Prostate gland (tissue), 2 donors: ENCODE results near the gene CTNNA3. TPM values are rescaled to one million over a fixed set of nuclear protein-coding genes. Genes with fewer than 3 reads are reported as not detected.

Experiments used
- DNase-seq: peaks from one replicate; pipeline ENCODE4 v3.0.0-alpha.2; 2019; ENCODE audit warnings: low spot score
- H3K27ac ChIP-seq, 2 donors: fragments of 200-600 bp; sonication (generic); 2 replicates each; pipeline ENCODE4 v1.5.1; 2017 to 2019
- H3K27me3 ChIP-seq: fragments of 200-600 bp; sonication (generic); replicated peaks from 2 replicates; pipeline ENCODE4 v1.5.1; 2019; ENCODE audit not compliant: insufficient read depth
- H3K36me3 ChIP-seq, 2 donors: fragments of 200-600 bp; sonication (generic); 1 replicate in 1 of 2; 2 replicates in 1 of 2; pipeline versions ENCODE4 v1.5.1 to v1.8.1; 2017 to 2019
- H3K4me1 ChIP-seq: fragments of 200-600 bp; sonication (generic); replicated peaks from 2 replicates; pipeline ENCODE4 v1.5.1; 2019
- H3K4me3 ChIP-seq, 2 donors: fragments of 200-600 bp; sonication (generic); 2 replicates each; pipeline ENCODE4 v1.5.1; 2017 to 2019
- H3K9me3 ChIP-seq: fragments of 200-600 bp; sonication (generic); 2 replicates; pipeline ENCODE4 v1.5.1; 2017
- POLR2A ChIP-seq: fragments of 450-650 bp; IDR thresholded peaks from one replicate; pipeline ENCODE4 v1.6.1; 2016; ENCODE audit warnings: antibody characterized with exemption, mild to moderate bottlenecking
- POLR2AphosphoS5 ChIP-seq: sonication (generic); formaldehyde crosslinking; IDR thresholded peaks from one replicate; pipeline ENCODE4 v1.6.1; 2017; ENCODE audit warnings: antibody characterized with exemption
- WGBS: methylation state at CpG from one replicate; pipeline ENCODE4 v1.1.5; 2018; 5-methylcytosine and 5-hydroxymethylcytosine counted together
- intact Hi-C: fragments of 100-400 bp; cut with DNase I; formaldehyde crosslinking; loops from one replicate; pipeline ENCODE4 v1.14.2; 2022
- total RNA-seq, 2 donors: library from RNA; depleted of rRNA; stranded (reverse); fragments of >200 nt; gene quantifications; one replicate each; pipeline ENCODE4 v1.1.0, GENCODE V29; 2016
- TF ChIP-seq, protein P1 (sequence below), 4 experiments: fragments of 200-600 bp in 2 of 4; fragments of 450-650 bp in 2 of 4; sonication (generic) in 2 of 4; IDR thresholded peaks; 1 replicate in 3 of 4; 2 replicates in 1 of 4; pipeline ENCODE4 v1.5.1; 2016 to 2019; ENCODE audit warnings: antibody characterized with exemption in 4 of 4, mild to moderate bottlenecking in 2 of 4, moderate library complexity in 2 of 4

The CTNNA3 gene
- total RNA-seq, 2 donors from 2014 or later = 0.27 to 7.2 TPM

DNA sequence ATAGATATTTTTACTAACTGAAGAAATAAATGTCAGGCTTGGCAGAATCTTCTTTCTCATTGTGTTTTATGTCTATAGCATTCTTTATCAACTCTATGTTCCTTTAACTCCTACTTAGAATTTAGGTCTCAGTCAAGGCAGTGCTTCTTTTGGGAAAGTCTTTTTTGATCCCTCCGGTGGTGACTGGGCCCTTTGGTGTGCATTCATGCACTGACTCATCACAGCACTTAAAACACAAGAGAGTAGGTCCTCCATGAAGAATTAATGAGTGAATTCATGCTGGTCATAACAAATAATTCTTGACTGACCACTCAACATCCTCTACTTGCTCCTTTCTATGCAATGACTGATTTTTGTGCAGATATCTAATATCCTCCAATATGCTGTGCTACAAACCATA lies 1229.0 kb downstream of the CTNNA3 start:
- TF ChIP-seq POLR2A (no peak), POLR2AphosphoS5 (no peak)
- TF ChIP-seq, protein P1, sequence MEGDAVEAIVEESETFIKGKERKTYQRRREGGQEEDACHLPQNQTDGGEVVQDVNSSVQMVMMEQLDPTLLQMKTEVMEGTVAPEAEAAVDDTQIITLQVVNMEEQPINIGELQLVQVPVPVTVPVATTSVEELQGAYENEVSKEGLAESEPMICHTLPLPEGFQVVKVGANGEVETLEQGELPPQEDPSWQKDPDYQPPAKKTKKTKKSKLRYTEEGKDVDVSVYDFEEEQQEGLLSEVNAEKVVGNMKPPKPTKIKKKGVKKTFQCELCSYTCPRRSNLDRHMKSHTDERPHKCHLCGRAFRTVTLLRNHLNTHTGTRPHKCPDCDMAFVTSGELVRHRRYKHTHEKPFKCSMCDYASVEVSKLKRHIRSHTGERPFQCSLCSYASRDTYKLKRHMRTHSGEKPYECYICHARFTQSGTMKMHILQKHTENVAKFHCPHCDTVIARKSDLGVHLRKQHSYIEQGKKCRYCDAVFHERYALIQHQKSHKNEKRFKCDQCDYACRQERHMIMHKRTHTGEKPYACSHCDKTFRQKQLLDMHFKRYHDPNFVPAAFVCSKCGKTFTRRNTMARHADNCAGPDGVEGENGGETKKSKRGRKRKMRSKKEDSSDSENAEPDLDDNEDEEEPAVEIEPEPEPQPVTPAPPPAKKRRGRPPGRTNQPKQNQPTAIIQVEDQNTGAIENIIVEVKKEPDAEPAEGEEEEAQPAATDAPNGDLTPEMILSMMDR (IDR thresholded peaks at IDR 0.05) = no peak
- H3K27ac ChIP-seq = no peak overlapping the region
- no peaks in the 10 kb centered on the region for H3K36me3 ChIP-seq
- intact Hi-C loops = no loop called here
- H3K4me1 ChIP-seq = no peaks in the 10 kb centered on the region
- H3K4me3 ChIP-seq = no peak overlapping the region
- DNase-seq = no peak
- H3K9me3 ChIP-seq = no peaks in the 10 kb centered on the region
- WGBS = 92% methylated on average over 1 of the region's 1 CpG
- no peaks in the 10 kb centered on the region for H3K27me3 ChIP-seq

DNA sequence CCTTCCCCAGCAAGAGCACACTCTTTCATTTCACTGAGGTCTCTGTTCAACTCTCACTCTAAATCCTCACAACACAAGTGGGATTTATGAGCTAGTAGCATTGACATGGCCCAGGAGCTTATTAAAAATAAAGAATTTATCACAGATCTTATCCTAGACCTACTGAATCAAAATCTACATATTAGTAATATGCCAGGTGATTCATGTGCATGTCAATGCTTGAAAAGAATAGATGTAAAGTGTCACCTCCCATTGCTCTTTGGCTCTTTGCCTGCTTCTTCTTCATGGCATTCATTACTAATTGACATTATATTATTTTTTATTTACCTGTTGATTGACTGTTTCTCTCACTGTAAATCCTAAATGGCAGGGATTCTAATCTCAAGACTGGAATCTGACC lies 1229.4 kb downstream of the CTNNA3 start:
- Histone ChIP-seq H3K4me1 (no peaks in the 10 kb centered on the region), H3K4me3 (no peak overlapping the region), H3K36me3 (no peaks in the 10 kb centered on the region), H3K27ac (no peak overlapping the region), H3K27me3 (no peaks in the 10 kb centered on the region), H3K9me3 (no peaks in the 10 kb centered on the region)
- intact Hi-C loops = no loop called here
- DNase-seq = no peak
- TF ChIP-seq, protein P1 (IDR thresholded peaks at IDR 0.05) = no peak
- TF ChIP-seq POLR2A (no peak), POLR2AphosphoS5 (no peak)

- intact Hi-C loops = no loop called here
- no peaks in the 10 kb centered on the region for H3K27me3 ChIP-seq
- H3K9me3 ChIP-seq = no peaks in the 10 kb centered on the region
- WGBS = 66% methylated on average over 3 of the region's 3 CpGs
- TF ChIP-seq, protein P1 (IDR thresholded peaks at IDR 0.05) = no peak
- TF ChIP-seq POLR2A (no peak), POLR2AphosphoS5 (no peak)
- no peaks in the 10 kb centered on the region for H3K36me3 ChIP-seq
- DNase-seq = no peak
- no peak overlapping the region for H3K4me3 ChIP-seq
- no peak overlapping the region for H3K27ac ChIP-seq
- no peaks in the 10 kb centered on the region for H3K4me1 ChIP-seq
Observed at GRCh38 chr10:66463611-66464010, 1232.4 kb downstream of the CTNNA3 start.

GRCh38 chr10:66457629-66458028 lies 1238.4 kb downstream of the CTNNA3 start:
- no peak for DNase-seq
- 94% methylated on average over 1 of the region's 1 CpG for WGBS
- Histone ChIP-seq H3K27ac (no peak overlapping the region), H3K4me1 (no peaks in the 10 kb centered on the region), H3K36me3 (no peaks in the 10 kb centered on the region), H3K27me3 (no peaks in the 10 kb centered on the region), H3K4me3 (no peak overlapping the region), H3K9me3 (no peaks in the 10 kb centered on the region)
- intact Hi-C loops = no loop called here
- TF ChIP-seq POLR2AphosphoS5 (no peak), POLR2A (no peak)
- TF ChIP-seq, protein P1 (IDR thresholded peaks at IDR 0.05) = no peak

DNA sequence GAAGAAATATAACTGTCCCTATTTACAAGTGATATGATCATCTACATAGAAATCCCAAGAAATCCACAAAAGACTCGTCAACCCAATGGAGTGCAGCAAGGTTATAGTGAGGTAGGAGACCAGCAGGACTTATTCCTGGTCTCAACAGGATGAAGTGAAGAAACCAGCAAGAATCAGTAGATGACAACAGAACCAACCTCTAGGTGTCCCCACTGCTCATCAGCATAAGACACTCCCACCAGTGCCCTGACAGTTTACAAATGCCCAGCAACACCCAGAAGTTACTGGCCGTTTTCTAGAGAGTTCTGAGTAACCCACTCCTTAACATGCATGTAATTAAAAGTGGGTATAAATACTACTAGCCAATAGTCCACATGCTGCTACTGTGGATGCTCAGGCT lies 1240.7 kb downstream of the CTNNA3 start:
- intact Hi-C loops = no loop called here
- H3K36me3 ChIP-seq = no peaks in the 10 kb centered on the region
- DNase-seq = no peak
- no peaks in the 10 kb centered on the region for H3K27me3 ChIP-seq
- H3K4me1 ChIP-seq = no peaks in the 10 kb centered on the region
- no peak overlapping the region for H3K4me3 ChIP-seq
- WGBS = 54% methylated on average over 2 of the region's 2 CpGs
- no peak overlapping the region for H3K27ac ChIP-seq
- TF ChIP-seq, protein P1 (IDR thresholded peaks at IDR 0.05) = no peak
- no peak for TF ChIP-seq POLR2AphosphoS5
- no peak for TF ChIP-seq POLR2A
- H3K9me3 ChIP-seq = no peaks in the 10 kb centered on the region
